HAP-1 (cell line): ENCODE data around the gene SLC24A4.
"Not testable (repeated sequence)": the region's sequence is repeated elsewhere in the genome, so short reads cannot be mapped to it uniquely, and the experiment has no call there.

Source experiments
- DNase-seq, 2 experiments: peaks; one replicate each; pipeline ENCODE4 v3.0.0-alpha.2; 2016 to 2020; ENCODE audit warnings: low spot score in 2 of 2
- H3K27me3 ChIP-seq: fragments of 250-450 bp; sonication (Bioruptor Pico); 2 replicates; pipeline ENCODE4 v1.5.1; 2020; ENCODE audit warnings: low read depth, mild to moderate bottlenecking, moderate library complexity
- H3K36me3 ChIP-seq: fragments of 250-450 bp; sonication (Bioruptor Pico); replicated peaks from 2 replicates; pipeline ENCODE4 v1.5.1; 2020; ENCODE audit warnings: mild to moderate bottlenecking
- H3K4me1 ChIP-seq: fragments of 250-450 bp; sonication (Bioruptor Pico); 2 replicates; pipeline ENCODE4 v1.5.1; 2020; ENCODE audit warnings: mild to moderate bottlenecking
- H3K4me3 ChIP-seq: fragments of 250-450 bp; sonication (Bioruptor Pico); 2 replicates; pipeline ENCODE4 v1.5.1; 2020; ENCODE audit warnings: mild to moderate bottlenecking, moderate library complexity
- H3K9me3 ChIP-seq: fragments of 250-450 bp; sonication (Bioruptor Pico); 2 replicates; pipeline ENCODE4 v1.5.1; 2020; ENCODE audit warnings: mild to moderate bottlenecking, moderate library complexity
- in situ Hi-C: fragments of 300-500 bp; cut with MboI; formaldehyde crosslinking; loops from 3 replicates; pipeline ENCODE4 v1.14.3; 2020; ENCODE audit warnings: low sequenced_read_pairs, inconsistent platforms, mixed read lengths

Gene SLC24A4

DNA sequence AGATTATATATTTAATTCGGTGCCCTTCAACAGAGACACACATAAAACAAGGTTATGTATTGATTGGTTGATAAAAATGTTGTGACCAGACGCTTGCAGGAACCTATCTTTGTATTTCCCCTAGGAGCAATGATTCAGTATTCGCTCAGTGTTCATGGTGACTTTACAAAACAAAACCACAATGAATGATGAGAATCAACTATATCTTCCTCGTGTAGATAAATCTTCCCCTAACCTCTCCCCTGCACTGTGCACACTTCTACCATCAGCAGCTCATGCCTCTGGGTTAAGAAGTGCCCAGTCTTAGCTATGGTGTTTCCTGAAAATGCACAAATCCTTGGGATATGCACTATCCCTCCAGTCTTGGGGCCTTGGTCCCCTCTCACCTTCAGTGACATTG, 206.9 kb downstream of the SLC24A4 start:
- H3K4me1 ChIP-seq = no peaks in the 10 kb centered on the region
- in situ Hi-C loops = no loop called here
- H3K36me3 ChIP-seq = no peaks in the 10 kb centered on the region
- H3K9me3 ChIP-seq = no peaks in the 10 kb centered on the region
- no peak for DNase-seq
- no peaks in the 10 kb centered on the region for H3K27me3 ChIP-seq
- no peak overlapping the region for H3K4me3 ChIP-seq

DNA sequence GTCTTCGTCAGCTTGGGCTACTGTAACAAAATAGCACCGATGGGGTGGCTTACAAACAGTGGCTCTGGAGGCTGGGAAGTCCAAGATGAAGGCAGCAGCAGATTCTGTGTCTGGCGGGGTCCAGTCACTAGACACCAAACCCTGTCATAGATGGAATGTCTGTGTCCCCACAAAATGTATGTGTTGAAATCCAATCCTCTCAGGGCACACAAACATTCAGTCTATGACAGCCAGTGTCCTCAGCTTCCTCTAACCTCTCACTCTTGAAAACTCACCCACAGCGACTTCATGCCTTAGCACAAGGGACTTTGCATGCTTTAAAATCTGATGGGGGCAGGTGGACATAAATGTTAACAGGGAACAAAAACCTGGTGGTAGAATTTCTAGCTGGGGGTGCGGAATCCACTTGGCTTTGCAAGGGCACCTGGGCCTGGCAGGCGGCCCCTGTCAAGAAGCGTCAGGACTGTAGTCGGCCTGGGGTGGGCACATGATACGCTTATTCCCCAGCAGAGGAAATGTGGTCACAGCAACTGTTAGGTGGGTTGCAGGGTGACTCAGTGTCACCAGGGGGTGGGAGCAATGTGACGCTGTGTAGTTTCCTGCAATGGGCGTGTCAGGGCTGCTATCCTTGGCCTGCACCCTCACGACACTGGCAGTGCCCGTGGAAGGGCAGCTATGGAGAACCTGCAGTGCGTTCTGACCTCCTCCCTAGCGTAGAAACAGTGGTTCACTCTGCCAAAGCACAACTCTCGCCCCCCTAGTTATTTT, 208.3 kb downstream of the SLC24A4 start:
- DNase-seq = no peak
- H3K27me3 ChIP-seq = no peaks in the 10 kb centered on the region
- no peaks in the 10 kb centered on the region for H3K9me3 ChIP-seq
- no peaks in the 10 kb centered on the region for H3K36me3 ChIP-seq
- no peak overlapping the region for H3K4me3 ChIP-seq
- no peaks in the 10 kb centered on the region for H3K4me1 ChIP-seq
- in situ Hi-C loops = no loop called here

DNA sequence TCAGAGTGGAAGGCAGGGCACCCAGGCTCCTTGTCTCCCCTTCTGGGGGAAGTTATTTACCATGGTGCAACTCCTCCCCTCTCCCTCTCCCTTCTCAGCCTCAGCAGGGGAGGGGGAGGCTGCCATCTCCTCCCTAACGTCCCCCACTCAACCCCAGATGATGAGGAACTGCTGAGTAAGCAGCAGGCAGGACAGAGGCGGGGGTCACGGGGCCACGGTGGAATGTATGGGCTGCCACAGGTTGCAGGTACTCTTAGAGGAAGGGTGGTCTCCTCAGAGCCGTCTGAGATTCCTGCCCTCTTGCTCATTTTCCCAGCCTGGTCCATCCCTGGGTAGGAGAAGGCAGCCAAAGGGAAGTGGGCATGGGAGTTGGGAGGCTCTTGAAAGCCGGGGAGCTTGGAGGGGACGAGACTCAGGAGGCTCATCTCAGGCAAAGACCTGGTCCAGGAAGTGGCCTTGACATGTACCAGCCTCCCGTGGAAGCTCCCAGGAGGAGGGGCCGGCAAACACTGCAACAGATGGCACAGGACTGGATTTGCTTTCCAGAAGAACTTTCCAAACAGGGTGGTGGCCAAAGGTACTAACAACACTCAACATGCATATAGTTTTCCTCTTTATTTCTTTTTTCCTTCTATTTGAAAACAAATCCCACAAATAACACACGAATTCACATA, 209.7 kb downstream of the SLC24A4 start:
- H3K36me3 ChIP-seq = no peaks in the 10 kb centered on the region
- DNase-seq = no peak
- no peaks in the 10 kb centered on the region for H3K9me3 ChIP-seq
- no peak overlapping the region for H3K4me3 ChIP-seq
- H3K27me3 ChIP-seq = no peaks in the 10 kb centered on the region
- in situ Hi-C loops = no loop called here
- no peaks in the 10 kb centered on the region; the same call in 1 of the 2 replicates for H3K4me1 ChIP-seq

DNA sequence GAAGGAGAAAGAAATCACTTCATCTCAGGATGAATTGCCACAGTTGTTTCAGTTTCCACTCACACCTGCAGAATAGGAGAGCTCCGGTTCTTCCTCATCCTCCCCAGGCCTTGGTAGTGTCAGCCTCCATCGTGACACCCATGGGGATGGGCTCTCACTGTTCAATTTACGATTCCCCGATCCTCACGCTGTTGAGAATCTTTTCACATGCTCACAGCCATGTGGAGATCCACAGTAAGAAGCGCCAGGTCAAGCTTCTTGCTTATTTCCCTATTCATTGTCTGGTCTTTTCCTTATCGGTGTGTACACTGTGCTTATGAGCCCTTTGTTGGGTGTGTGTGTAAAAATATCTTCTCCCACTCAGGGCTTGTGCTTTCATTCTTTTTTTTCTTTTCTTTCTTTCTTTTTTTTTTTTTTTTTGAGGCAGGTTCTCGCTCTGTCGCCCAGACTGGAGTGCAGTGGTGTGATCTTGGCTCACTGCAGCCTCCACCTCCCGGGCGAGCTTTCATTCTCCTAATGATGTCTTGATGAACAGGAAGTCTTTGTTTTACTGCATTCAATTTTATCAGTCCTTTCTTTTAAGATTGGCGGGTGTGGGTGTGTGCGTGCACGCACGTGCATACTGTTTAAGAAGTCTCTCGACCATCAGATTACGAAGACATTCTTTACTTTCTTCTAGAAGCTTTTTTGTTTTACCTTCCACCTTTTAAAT, 212.1 kb downstream of the SLC24A4 start:
- Histone ChIP-seq H3K9me3 (no peaks in the 10 kb centered on the region), H3K36me3 (no peaks in the 10 kb centered on the region), H3K4me1 (peaks cover 12% of the 10 kb centered on the region), H3K27me3 (no peaks in the 10 kb centered on the region), H3K4me3 (no peak overlapping the region)
- in situ Hi-C loops = no loop called here
- DNase-seq = no peak

DNA sequence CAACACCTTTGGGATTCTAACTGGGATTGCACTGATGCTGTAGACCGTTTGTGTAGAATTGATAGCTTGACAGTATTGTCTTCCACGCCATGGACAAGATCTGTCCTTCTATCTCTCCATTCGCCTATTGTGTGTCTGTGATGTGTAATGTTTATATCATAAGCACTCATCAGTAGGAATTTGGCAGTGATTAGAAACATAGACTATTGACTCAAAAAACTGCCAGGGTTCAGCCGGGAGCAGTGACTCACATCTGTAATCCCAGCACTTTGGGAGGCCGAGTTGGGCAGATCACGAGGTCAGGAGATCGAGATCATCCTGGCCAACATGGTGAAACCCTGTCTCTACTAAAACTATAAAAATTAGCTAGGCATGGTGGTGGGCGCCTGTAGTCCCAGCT, 213.3 kb downstream of the SLC24A4 start:
- H3K4me3 ChIP-seq, H3K9me3 ChIP-seq, DNase-seq, H3K27me3 ChIP-seq, in situ Hi-C loops, H3K36me3 ChIP-seq: not testable (repeated sequence)
- H3K4me1 ChIP-seq = peaks cover 12% of the 10 kb centered on the region

DNA sequence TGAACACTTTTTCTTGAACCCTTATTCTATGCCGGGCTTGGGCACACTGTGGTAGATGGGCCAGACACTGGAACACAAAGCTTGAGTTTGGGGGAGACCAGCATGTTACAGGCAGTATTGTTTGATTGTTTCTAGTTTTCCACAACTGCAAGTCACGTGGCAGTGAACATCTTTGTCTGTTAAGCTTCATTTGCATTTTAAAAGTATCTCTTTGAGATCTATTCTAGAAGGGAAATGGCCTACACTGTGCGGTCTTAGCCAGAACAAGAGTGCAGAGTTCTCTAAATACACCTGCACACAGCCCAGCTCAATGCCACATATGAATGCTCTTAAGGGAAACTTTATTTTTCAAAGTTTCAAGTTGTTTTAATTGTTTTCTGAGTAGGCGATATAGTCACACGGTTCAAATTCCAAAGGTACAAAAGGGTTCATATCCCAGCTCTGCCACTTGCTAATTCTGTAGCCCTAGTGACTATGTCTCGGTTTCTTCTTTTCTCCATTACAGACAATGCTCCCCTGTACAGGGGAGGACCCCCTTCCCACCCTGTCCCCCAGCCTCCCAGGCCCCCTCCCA, 215.5 kb downstream of the SLC24A4 start:
- Histone ChIP-seq H3K9me3 (no peaks in the 10 kb centered on the region; the same call in 1 of the 2 replicates), H3K4me1 (peaks cover 19% of the 10 kb centered on the region), H3K4me3 (no peak overlapping the region), H3K27me3 (no peaks in the 10 kb centered on the region), H3K36me3 (no peaks in the 10 kb centered on the region; the same call in 1 of the 2 replicates)
- DNase-seq = peak; percentile 58 to 91
- in situ Hi-C loops = no loop called here

DNA sequence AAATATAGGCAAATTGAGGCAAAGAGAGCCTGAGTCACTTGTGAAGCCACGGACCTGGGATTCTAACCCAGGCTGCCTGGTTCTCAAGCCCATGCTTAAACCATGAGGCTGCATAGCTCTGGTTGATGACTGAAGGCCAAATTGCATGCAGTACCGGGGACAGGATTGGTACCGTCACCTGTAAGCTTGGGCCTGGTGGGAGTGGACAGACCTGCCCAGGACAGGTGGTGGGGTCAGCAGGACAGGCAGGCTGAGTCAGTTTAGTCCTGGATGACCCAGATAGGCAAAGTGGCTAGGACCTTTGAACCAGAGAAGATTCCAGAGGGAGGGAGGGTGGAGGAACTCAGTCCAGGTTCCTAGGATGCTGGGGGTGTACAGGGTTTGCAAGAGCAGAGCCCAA, 216.5 kb downstream of the SLC24A4 start:
- DNase-seq = no peak
- no peaks in the 10 kb centered on the region for H3K27me3 ChIP-seq
- in situ Hi-C loops = no loop called here
- no peaks in the 10 kb centered on the region; the same call in 1 of the 2 replicates for H3K36me3 ChIP-seq
- peaks cover 19% of the 10 kb centered on the region for H3K4me1 ChIP-seq
- H3K9me3 ChIP-seq = no peaks in the 10 kb centered on the region; the same call in 1 of the 2 replicates
- H3K4me3 ChIP-seq = no peak overlapping the region

DNA sequence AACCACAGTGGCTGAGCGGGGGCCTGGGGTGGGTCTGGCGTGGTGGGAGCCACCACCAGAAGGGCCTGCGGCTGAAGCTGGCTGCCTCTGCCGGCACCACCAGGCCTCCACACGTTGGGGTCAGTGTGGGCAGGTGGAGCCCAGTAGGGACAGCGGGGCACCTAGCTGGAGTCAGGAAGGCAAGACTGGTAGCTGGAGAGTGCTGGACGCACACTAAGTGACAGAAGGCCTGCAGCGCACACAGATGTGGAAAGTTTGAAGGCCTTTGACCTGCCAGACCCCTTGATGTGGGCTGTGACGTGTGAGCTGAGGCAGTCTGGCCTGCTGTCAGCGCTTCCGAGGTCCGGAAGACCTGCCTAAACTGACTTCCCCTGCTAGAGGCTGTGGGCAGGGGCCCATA, 216.9 kb downstream of the SLC24A4 start:
- Histone ChIP-seq H3K4me1 (peaks cover 19% of the 10 kb centered on the region), H3K9me3 (no peaks in the 10 kb centered on the region; the same call in 1 of the 2 replicates), H3K4me3 (no peak overlapping the region), H3K27me3 (no peaks in the 10 kb centered on the region), H3K36me3 (no peaks in the 10 kb centered on the region; the same call in 1 of the 2 replicates)
- DNase-seq = no peak
- in situ Hi-C loops = no loop called here

DNA sequence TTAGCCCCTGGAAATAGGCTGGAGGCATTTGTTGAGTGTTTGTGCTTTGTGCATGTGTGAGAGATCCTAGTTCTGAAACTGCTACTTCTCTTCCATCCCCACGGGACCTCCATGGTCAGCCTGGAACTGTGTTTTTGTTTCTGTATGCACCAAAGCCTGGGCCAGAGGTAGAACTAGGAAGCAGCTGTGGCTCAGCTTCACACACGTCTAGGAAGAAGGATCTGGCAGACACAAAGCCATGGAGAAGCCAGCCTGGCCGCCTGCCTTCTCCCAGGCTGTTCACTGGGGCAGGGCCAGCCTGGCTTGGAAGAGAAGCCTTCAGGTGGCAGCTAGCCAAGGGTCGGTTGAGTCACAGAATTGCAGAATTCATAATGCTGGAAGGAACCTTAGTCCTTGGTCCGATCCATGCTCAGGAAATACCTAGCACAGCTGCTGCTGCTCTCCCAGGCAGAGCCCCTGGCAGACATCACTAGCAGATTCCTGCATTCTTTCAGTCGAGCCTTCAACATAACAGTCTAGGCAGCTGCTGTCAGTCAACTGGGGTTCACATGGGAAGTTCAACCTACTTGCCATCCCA, 217.6 kb downstream of the SLC24A4 start:
- in situ Hi-C loops = no loop called here
- Histone ChIP-seq H3K27me3 (no peaks in the 10 kb centered on the region), H3K9me3 (no peaks in the 10 kb centered on the region; the same call in 1 of the 2 replicates), H3K4me1 (peaks cover 19% of the 10 kb centered on the region), H3K36me3 (no peaks in the 10 kb centered on the region; the same call in 1 of the 2 replicates), H3K4me3 (no peak overlapping the region)
- DNase-seq = no peak

DNA sequence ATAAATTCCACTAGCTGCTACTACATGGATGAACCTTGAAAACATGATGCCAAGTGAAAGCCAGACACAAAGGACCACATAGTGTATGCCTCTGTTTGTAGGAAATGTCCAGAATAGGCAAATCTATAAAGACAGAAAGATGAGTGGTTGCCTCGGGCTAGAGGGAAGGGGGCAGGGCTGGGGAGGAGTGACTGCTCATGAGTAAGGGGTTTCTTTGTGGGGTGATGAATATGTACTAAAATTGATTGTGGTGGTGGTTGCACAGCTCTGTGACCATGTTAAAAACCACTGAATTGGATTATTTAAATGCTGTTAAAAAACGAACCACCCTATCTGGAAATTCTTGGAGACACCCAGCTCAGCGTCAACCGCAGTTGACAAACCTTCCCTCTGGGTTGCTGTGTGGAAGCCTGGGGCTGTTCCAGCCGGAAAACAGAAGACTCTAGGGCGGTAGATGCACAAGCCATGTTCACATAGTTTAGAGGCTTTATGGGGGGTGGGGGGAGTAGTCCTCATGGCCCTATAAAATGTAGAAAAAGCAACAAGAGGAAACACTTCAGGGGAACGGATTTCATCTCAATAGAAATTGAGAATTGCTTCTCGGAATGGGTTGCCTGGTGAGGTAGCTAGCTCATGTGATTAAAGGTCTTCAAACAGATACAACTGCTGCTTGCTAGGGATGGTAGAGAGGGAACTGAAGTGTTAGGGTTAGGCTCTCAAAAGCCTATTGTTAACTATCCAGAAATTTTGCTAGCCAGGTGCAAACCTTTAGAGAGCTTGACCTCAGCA, 220.0 kb downstream of the SLC24A4 start:
- no peak for DNase-seq
- in situ Hi-C loops = no loop called here
- Histone ChIP-seq H3K36me3 (no peaks in the 10 kb centered on the region; the same call in 1 of the 2 replicates), H3K4me3 (no peak overlapping the region), H3K4me1 (peaks cover 18% of the 10 kb centered on the region), H3K9me3 (no peaks in the 10 kb centered on the region; the same call in 1 of the 2 replicates), H3K27me3 (no peaks in the 10 kb centered on the region)

DNA sequence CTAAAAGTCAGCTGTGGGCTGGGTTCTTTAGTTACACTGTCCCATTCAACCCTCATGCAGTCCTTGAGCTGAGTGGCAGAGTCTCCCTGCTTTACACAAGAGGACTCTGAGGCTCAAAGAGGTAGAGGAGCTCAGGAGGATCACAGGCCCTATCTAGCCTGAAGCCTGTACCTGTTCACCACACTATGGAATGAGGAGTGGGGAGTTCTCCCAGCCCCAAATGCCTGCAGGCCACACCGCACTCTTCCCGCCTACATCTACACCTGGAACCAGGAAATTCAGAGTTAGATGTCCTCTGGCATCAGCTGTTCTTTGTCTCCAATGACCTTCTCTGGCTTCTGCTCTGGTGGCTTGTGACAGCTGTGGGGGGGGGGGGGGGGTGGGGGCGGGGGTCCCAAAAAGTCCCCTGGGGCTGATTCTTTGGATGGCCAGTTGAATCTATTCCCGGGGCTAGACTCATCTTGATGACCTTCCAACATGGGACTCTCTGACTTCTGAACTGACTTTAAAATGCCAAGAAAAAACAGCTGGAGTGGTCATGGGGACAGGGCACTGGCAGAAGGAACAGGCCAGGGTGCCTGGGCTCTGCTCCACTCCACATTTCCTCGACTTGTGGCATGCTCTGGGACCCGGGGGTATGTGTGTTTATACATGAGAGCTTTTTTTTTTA, 221.2 kb downstream of the SLC24A4 start:
- no peak for DNase-seq
- no peaks in the 10 kb centered on the region; the same call in 1 of the 2 replicates for H3K9me3 ChIP-seq
- H3K36me3 ChIP-seq = no peaks in the 10 kb centered on the region; the same call in 1 of the 2 replicates
- in situ Hi-C loops = no loop called here
- H3K4me3 ChIP-seq = no peak overlapping the region
- no peaks in the 10 kb centered on the region for H3K27me3 ChIP-seq
- peaks cover 7% of the 10 kb centered on the region; the same call in 1 of the 2 replicates for H3K4me1 ChIP-seq

DNA sequence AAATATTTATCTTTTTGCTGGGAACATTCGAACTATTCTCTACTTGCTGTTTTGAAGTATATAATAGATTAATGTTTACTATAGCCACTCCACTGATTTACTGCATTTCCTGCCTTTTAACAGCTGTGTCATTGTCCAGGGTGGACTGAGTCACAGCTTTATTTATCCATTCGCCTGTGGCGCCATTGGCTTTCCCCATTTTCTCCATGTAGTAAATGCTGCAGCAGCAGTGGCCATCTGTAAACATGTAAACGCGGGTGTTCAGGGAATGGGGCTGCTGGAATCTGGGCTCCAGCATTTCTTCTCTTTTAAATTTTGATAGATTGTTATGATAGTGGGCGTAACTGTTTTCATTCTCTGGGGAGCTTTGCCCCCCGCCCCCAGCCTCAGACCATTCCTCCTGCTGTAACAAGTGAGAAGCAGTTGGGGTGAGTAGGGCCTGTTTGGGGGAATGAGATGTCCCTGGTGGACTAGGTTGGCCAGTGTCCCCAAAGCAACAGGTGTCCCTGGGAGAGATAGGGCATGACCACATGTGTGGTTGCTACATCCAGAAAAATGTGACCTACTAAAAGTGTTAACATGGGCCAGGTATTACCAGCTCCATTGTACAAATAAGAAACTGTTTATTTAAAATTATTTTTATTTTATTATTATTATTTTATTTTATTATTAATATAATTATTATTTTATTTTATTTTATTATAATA, 223.5 kb downstream of the SLC24A4 start:
- H3K4me3 ChIP-seq = no peak overlapping the region
- no peaks in the 10 kb centered on the region; the same call in 1 of the 2 replicates for H3K36me3 ChIP-seq
- H3K4me1 ChIP-seq = peaks cover 7% of the 10 kb centered on the region; the same call in 1 of the 2 replicates
- no peaks in the 10 kb centered on the region for H3K27me3 ChIP-seq
- no peaks in the 10 kb centered on the region; the same call in 1 of the 2 replicates for H3K9me3 ChIP-seq
- peak in 1 of 2 experiments; percentile 4 for DNase-seq
- in situ Hi-C loops = no loop called here
